ENCODE measurements around the gene MRM3.
"Not testable (repeated sequence)": the region's sequence is repeated elsewhere in the genome, so short reads cannot be mapped to it uniquely, and the experiment has no call there.

Gene MRM3

DNA sequence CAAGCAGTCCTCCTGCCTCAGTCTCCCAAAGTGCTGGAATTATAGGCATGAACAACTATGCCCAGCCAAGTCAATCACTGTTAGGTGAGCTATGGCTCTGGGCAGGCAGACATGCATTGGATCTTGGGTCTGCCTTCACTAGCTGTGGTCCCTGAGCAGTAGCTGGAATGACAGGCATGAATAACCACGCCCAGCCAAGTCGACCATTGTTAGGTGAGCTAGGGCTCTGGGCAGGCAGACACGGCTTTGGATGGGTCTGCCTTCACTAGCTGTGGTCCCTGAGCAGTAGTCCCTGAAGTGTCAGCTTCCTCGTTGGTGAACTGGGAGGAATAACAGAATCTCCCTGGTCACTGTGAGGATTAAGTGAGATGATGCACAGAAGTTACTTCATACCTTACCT lies 6.4 kb downstream of the MRM3 start:
- H3K36me3 ChIP-seq (ENCODE audit: low read length): no peaks in the 10 kb centered on the region
- TF ChIP-seq EZH2phosphoT487 (conservative IDR thresholded peaks at IDR 0.05; ENCODE audit: low read length): no peak
- TF ChIP-seq, protein P1, sequence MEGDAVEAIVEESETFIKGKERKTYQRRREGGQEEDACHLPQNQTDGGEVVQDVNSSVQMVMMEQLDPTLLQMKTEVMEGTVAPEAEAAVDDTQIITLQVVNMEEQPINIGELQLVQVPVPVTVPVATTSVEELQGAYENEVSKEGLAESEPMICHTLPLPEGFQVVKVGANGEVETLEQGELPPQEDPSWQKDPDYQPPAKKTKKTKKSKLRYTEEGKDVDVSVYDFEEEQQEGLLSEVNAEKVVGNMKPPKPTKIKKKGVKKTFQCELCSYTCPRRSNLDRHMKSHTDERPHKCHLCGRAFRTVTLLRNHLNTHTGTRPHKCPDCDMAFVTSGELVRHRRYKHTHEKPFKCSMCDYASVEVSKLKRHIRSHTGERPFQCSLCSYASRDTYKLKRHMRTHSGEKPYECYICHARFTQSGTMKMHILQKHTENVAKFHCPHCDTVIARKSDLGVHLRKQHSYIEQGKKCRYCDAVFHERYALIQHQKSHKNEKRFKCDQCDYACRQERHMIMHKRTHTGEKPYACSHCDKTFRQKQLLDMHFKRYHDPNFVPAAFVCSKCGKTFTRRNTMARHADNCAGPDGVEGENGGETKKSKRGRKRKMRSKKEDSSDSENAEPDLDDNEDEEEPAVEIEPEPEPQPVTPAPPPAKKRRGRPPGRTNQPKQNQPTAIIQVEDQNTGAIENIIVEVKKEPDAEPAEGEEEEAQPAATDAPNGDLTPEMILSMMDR (IDR thresholded peaks at IDR 0.05; ENCODE audit: insufficient read depth, low read length, poor library complexity, severe bottlenecking): no peak
- H3K4me3 ChIP-seq (ENCODE audit: insufficient read depth, low read length, poor library complexity, severe bottlenecking): no peak overlapping the region
- peaks cover 19% of the 10 kb centered on the region for H3K79me2 ChIP-seq (ENCODE audit: insufficient read depth, low read length)
- no peaks in the 10 kb centered on the region for H3K27me3 ChIP-seq (ENCODE audit: low read length)
- no peak overlapping the region for H2AFZ ChIP-seq (ENCODE audit: low read depth, low read length, severe bottlenecking)
- H3K9me2 ChIP-seq (replicated peaks; ENCODE audit: insufficient read depth, low read length): no peaks in the 10 kb centered on the region
- H3K9ac ChIP-seq (ENCODE audit: low read length): no peak overlapping the region
- no peak overlapping the region for H3K27ac ChIP-seq (ENCODE audit: low read depth, low read length)
- no peak overlapping the region for H3K4me2 ChIP-seq (ENCODE audit: low read depth, low read length, poor library complexity, severe bottlenecking)
- H4K20me1 ChIP-seq (ENCODE audit: low read depth, low read length): no peaks in the 10 kb centered on the region
- no peaks in the 10 kb centered on the region for H3F3A ChIP-seq (ENCODE audit: insufficient read depth)
- H3K9me3 ChIP-seq (ENCODE audit: insufficient read depth, low read length): no peaks in the 10 kb centered on the region

DNA sequence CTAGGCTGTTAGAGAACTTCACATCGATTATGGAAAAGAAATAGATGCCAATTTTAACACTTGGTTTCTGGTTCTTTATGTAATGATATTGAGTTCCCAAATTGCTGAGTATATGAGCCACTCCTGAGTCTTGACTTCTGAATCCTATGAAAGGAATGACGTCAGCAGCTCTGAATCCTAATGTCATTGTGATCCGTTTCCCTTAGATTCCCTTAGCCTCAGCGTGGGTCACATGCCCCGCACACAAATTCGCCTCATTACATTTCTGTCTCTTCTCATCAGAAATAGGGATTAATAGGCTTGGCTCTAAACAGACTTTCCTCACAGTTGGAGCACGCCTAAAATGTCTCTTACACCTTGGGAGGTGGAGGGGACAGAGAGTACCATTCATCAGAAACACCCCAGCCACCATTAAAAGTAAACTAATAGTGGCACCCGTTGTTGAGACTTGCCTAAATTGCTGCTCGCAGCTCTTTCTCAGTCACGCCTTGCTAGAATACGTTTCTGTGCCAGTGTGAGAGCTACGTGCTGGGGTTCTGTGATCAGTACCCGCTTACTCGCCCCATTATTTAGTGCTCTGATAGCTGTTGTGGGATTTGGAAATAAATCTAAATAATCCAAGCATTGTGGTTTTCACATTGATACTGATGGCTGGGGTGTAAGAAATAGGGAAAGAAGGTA lies 7.1 kb downstream of the MRM3 start:
- Histone ChIP-seq H3K36me3 (ENCODE audit: low read length) (no peaks in the 10 kb centered on the region), H3F3A (ENCODE audit: insufficient read depth) (no peaks in the 10 kb centered on the region), H3K79me2 (ENCODE audit: insufficient read depth, low read length) (peaks cover 12% of the 10 kb centered on the region; the same call in 1 of the 2 replicates), H3K4me2 (ENCODE audit: low read depth, low read length, poor library complexity, severe bottlenecking) (no peak overlapping the region), H3K9me2 (replicated peaks; ENCODE audit: insufficient read depth, low read length) (no peaks in the 10 kb centered on the region), H3K9ac (ENCODE audit: low read length) (no peak overlapping the region), H3K4me3 (ENCODE audit: insufficient read depth, low read length, poor library complexity, severe bottlenecking) (no peak overlapping the region), H2AFZ (ENCODE audit: low read depth, low read length, severe bottlenecking) (no peak overlapping the region), H3K9me3 (ENCODE audit: insufficient read depth, low read length) (no peaks in the 10 kb centered on the region), H3K27me3 (ENCODE audit: low read length) (no peaks in the 10 kb centered on the region), H4K20me1 (ENCODE audit: low read depth, low read length) (no peaks in the 10 kb centered on the region), H3K27ac (ENCODE audit: low read depth, low read length) (no peak overlapping the region)
- no peak for TF ChIP-seq EZH2phosphoT487 (conservative IDR thresholded peaks at IDR 0.05; ENCODE audit: low read length)
- TF ChIP-seq, protein P1 (IDR thresholded peaks at IDR 0.05; ENCODE audit: insufficient read depth, low read length, poor library complexity, severe bottlenecking): no peak

DNA sequence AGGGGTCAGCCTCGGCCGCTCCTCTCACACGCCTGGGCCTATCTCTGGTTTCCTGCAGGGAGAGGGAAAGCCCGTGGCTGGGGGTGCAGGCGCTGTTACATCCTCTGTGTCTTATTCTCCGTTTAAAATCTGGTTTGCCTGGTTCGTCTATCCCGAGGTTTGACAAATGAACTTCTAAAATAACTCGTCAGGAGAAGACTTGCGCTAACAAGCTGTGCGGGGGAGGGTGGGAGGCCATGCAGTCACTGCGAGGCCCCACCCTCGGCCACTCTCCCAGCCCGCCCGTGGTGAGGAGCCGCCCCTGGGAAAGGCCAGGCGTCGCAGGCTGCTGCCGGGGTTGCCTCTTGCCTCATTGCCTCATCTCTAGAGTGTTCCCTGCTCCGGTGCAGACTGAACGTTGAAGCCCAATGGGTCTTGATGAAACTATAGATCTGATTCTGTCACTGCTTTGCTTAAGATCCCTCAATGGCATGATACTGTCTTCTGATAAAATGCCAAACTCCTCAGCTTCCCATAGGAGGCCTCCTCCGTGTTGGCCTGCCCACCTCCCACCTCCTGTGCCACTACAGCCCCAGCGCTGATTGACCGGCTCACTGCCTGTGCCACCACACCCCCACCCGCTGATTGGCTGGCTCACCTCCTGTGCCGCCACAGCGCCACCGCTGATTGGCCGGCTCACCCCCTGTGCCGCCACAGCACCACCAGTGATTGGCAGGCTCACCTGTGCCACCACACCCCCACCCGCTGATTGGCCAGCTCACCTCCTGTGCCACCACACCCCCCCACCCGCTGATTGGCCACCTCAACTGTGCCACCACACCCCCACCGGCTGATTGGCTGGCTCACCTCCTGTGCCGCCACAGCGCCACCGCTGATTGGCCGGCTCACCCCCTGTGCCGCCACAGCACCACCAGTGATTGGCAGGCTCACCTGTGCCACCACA lies 8.0 kb downstream of the MRM3 start:
- not testable (repeated sequence) for H3K4me3 ChIP-seq (ENCODE audit: insufficient read depth, low read length, poor library complexity, severe bottlenecking); H3K9me3 ChIP-seq (ENCODE audit: insufficient read depth, low read length)

DNA sequence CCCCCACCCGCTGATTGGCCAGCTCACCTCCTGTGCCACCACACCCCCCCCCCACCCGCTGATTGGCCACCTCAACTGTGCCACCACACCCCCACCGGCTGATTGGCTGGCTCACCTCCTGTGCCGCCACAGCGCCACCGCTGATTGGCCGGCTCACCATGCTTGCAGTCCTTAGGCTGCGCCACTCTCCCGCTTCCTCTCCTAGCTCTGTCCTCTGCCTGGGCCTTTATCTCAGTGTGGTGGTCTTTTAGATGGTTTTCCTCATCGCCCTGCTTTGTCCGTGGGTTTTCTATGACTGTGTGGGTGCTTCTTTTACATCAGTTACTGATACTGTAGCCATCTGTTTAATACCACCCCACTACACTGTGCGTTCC lies 8.7 kb downstream of the MRM3 start:
- not testable (repeated sequence) for H3K9me2 ChIP-seq (replicated peaks; ENCODE audit: insufficient read depth, low read length); H2AFZ ChIP-seq (ENCODE audit: low read depth, low read length, severe bottlenecking); H3K27me3 ChIP-seq (ENCODE audit: low read length); H3K4me3 ChIP-seq (ENCODE audit: insufficient read depth, low read length, poor library complexity, severe bottlenecking); H3K9ac ChIP-seq (ENCODE audit: low read length); H3F3A ChIP-seq (ENCODE audit: insufficient read depth); H3K27ac ChIP-seq (ENCODE audit: low read depth, low read length); H4K20me1 ChIP-seq (ENCODE audit: low read depth, low read length); H3K4me2 ChIP-seq (ENCODE audit: low read depth, low read length, poor library complexity, severe bottlenecking); H3K36me3 ChIP-seq (ENCODE audit: low read length); H3K9me3 ChIP-seq (ENCODE audit: insufficient read depth, low read length); H3K79me2 ChIP-seq (ENCODE audit: insufficient read depth, low read length)

More for the DNA sequence above, 8.0 kb downstream of the MRM3 start:
- not testable (repeated sequence) for H2AFZ ChIP-seq (ENCODE audit: low read depth, low read length, severe bottlenecking); H3K27me3 ChIP-seq (ENCODE audit: low read length); H3K36me3 ChIP-seq (ENCODE audit: low read length); H3K4me2 ChIP-seq (ENCODE audit: low read depth, low read length, poor library complexity, severe bottlenecking); H3K79me2 ChIP-seq (ENCODE audit: insufficient read depth, low read length); H3K9ac ChIP-seq (ENCODE audit: low read length); H4K20me1 ChIP-seq (ENCODE audit: low read depth, low read length); H3K9me2 ChIP-seq (replicated peaks; ENCODE audit: insufficient read depth, low read length); H3F3A ChIP-seq (ENCODE audit: insufficient read depth); H3K27ac ChIP-seq (ENCODE audit: low read depth, low read length)

Data from SU-DHL-6 (cell line).